K562 (cell line): ENCODE measurements around the gene C1QBP. TPM values are rescaled to one million over a fixed set of nuclear protein-coding genes. Genes with fewer than 3 reads are reported as not detected.

Experiments
- ATAC-seq: fragments of 200-7000 bp; cut with Tn5 transposase; 3 replicates; pipeline ENCODE4 v1.9.1; 2020; ENCODE audit warnings: moderate library complexity
- BruUV-seq: library from RNA; stranded (reverse); fragments of 400-500 nt; replicated peaks from 2 replicates; lab custom pipeline; 2021; lab: Mats Ljungman, UMichigan
- CTCF ChIA-PET: fragments of 300-600 bp; formaldehyde crosslinking; extraction: SDS; loops from one replicate; lab custom pipeline; 2021; ENCODE audit warnings: low intra/inter-chr PET ratio; lab: Yijun Ruan, JAX
- POLR2A ChIA-PET: fragments of 300-600, 350-650 bp; sonication (Branson Sonifier 250); formaldehyde crosslinking; extraction: SDS; loops from one replicate; lab custom pipeline; 2021; ENCODE audit warnings: antibody characterized with exemption, inconsistent platforms; lab: Yijun Ruan, JAX
- DNase-seq, 4 experiments: peaks; one replicate each; pipeline versions ENCODE4 v3.0.0 to v3.0.0-alpha.2; 2011 to 2018; ENCODE audit warnings: low spot score in 3 of 4, mixed read lengths in 3 of 4; ENCODE audit errors: extremely low read depth in 1 of 4
- FAIRE-seq: peaks from 2 replicates; lab custom pipeline; 2011; peaks lifted over from hg19 to GRCh38; lab: Jason Lieb, UNC
- H2AFZ ChIP-seq: 2 replicates; pipeline ENCODE4 v1.6.0; 2011; ENCODE audit warnings: low read depth, low read length, control low read depth, inconsistent platforms
- H3K27ac ChIP-seq: fragments of 200-600 bp; 3 replicates; pipeline ENCODE4 v1.8.0; 2011; ENCODE audit warnings: low read depth, mild to moderate bottlenecking, control low read depth, inconsistent platforms, low read length, moderate library complexity, mixed read lengths; ENCODE audit errors: extremely low read depth
- H3K27me3 ChIP-seq, 2 experiments: fragments of 300-600 bp in 1 of 2; 2 replicates in 1 of 2; 3 replicates in 1 of 2; pipeline versions ENCODE4 v1.6.0 to v1.8.0; 2011; ENCODE audit warnings: inconsistent platforms in 2 of 2, low read length in 2 of 2, mild to moderate bottlenecking in 1 of 2, mixed read lengths in 1 of 2, moderate library complexity in 1 of 2; ENCODE audit not compliant: control insufficient read depth in 2 of 2, insufficient read depth in 2 of 2
- H3K36me3 ChIP-seq: fragments of 300-600 bp; 3 replicates; pipeline ENCODE4 v1.8.0; 2011; ENCODE audit warnings: mild to moderate bottlenecking, low read length, inconsistent platforms; ENCODE audit not compliant: control insufficient read depth, insufficient read depth
- H3K4me1 ChIP-seq, 2 experiments: fragments of 200-600 bp in 1 of 2; replicated peaks in 1 of 2; 2 replicates in 1 of 2; 3 replicates in 1 of 2; pipeline versions ENCODE4 v1.5.1 to v1.8.0; 2011; ENCODE audit warnings: inconsistent platforms in 2 of 2, low read length in 2 of 2, mild to moderate bottlenecking in 1 of 2, mixed read lengths in 1 of 2, moderate library complexity in 1 of 2; ENCODE audit not compliant: control insufficient read depth in 2 of 2, insufficient read depth in 2 of 2
- H3K4me2 ChIP-seq: 2 replicates; pipeline ENCODE4 v1.6.1; 2011; ENCODE audit warnings: low read length, control low read depth, inconsistent platforms, mixed read lengths; ENCODE audit not compliant: insufficient read depth
- H3K4me3 ChIP-seq: fragments of 200-600 bp; sonication (generic), shearing (Covaris generic); 2 replicates; pipeline ENCODE4 v1.5.1; 2016; ENCODE audit warnings: control low read depth, inconsistent platforms
- H3K79me2 ChIP-seq: fragments of 200-600 bp; 3 replicates; pipeline ENCODE4 v1.8.0; 2011; ENCODE audit warnings: low read length, inconsistent platforms; ENCODE audit not compliant: control insufficient read depth, insufficient read depth
- H3K9ac ChIP-seq, 2 experiments: 2 replicates each; pipeline versions ENCODE4 v1.6.0 to v1.6.1; 2011; ENCODE audit warnings: low read depth in 2 of 2, low read length in 2 of 2, control low read depth in 1 of 2, inconsistent platforms in 1 of 2, mild to moderate bottlenecking in 1 of 2, mixed read lengths in 1 of 2; ENCODE audit not compliant: insufficient read depth in 1 of 2
- H3K9me1 ChIP-seq: one replicate; pipeline ENCODE4 v1.6.0; 2011; ENCODE audit warnings: inconsistent platforms, mild to moderate bottlenecking, low read length, moderate library complexity; ENCODE audit not compliant: control insufficient read depth, insufficient read depth
- H3K9me3 ChIP-seq: replicated peaks from 2 replicates; pipeline ENCODE4 v1.5.1; 2011; ENCODE audit warnings: low read depth, low read length, inconsistent platforms; ENCODE audit not compliant: control insufficient read depth, insufficient read depth
- H4K20me1 ChIP-seq: replicated peaks from 2 replicates; pipeline ENCODE4 v1.6.1; 2011; ENCODE audit warnings: low read length, inconsistent platforms, mixed read lengths; ENCODE audit not compliant: control insufficient read depth, insufficient read depth
- CTBP1 ChIP-seq: fragments of 450-650 bp; IDR thresholded peaks from 2 replicates; pipeline ENCODE4 v1.6.1; 2016; ENCODE audit warnings: borderline replicate concordance
- DMBX1 ChIP-seq: fragments of 250-450 bp; sonication (Bioruptor Pico); IDR thresholded peaks from 2 replicates; pipeline ENCODE4 v1.8.0; 2022; ENCODE audit warnings: inconsistent platforms, mild to moderate bottlenecking, moderate library complexity, borderline replicate concordance
- FOXA3 ChIP-seq, 2 experiments: fragments of 450-650 bp in 1 of 2; sonication (generic) in 1 of 2; formaldehyde crosslinking; IDR thresholded peaks in 1 of 2; conservative IDR thresholded peaks in 1 of 2; 2 replicates each; pipeline versions ENCODE4 v1.4.0 to v1.8.0; 2020 to 2022; ENCODE audit warnings: mild to moderate bottlenecking in 2 of 2, missing genetic modification reagents in 1 of 2
- FOXP1 ChIP-seq: sonication (generic); formaldehyde crosslinking; IDR thresholded peaks from 2 replicates; pipeline ENCODE4 v1.8.0; 2022; ENCODE audit warnings: mild to moderate bottlenecking, missing genetic modification reagents
- MEIS2 ChIP-seq: fragments of 450-650 bp; IDR thresholded peaks from 2 replicates; pipeline ENCODE4 v1.6.1; 2014; ENCODE audit warnings: mild to moderate bottlenecking; ENCODE audit not compliant: partially characterized antibody
- MNT ChIP-seq, 2 experiments: fragments of 450-650 bp; conservative IDR thresholded peaks; 2 replicates each; pipeline ENCODE4 v1.6.1; 2017; ENCODE audit warnings: mild to moderate bottlenecking in 2 of 2, moderate library complexity in 2 of 2
- RAD21 ChIP-seq, 2 experiments: fragments of 250-450 bp in 1 of 2; fragments of 450-650 bp in 1 of 2; sonication (Bioruptor Pico) in 1 of 2; formaldehyde crosslinking in 1 of 2; IDR thresholded peaks in 1 of 2; conservative IDR thresholded peaks in 1 of 2; 2 replicates each; pipeline versions ENCODE4 v1.4.0 to v1.8.0; 2020 to 2022; ENCODE audit warnings: mild to moderate bottlenecking in 2 of 2, moderate library complexity in 1 of 2
- SRSF9 ChIP-seq: fragments of 200-400 bp; formaldehyde crosslinking; IDR thresholded peaks from 2 replicates; pipeline ENCODE4 v1.6.1; 2017; ENCODE audit warnings: low read depth, low read length, borderline replicate concordance
- TBP ChIP-seq: optimal IDR thresholded peaks from 2 replicates; pipeline ENCODE3; 2011; ENCODE audit warnings: low read depth, low read length, improper control_type of control experiment
- ZNF41 ChIP-seq: fragments of 250-450 bp; sonication (Bioruptor Pico); conservative IDR thresholded peaks from 2 replicates; pipeline ENCODE4 v1.4.0; 2020; ENCODE audit warnings: mild to moderate bottlenecking
- WGBS: fragments of 100-300 bp; shearing (Covaris generic); methylation state at CpG from one replicate; pipeline ENCODE4 v1.1.6; 2016; ENCODE audit warnings: low coverage, mixed read lengths; ENCODE audit not compliant: insufficient coverage; ENCODE audit errors: missing lambda C conversion rate; 5-methylcytosine and 5-hydroxymethylcytosine counted together
- in situ Hi-C: fragments of 300-500 bp; cut with MboI; formaldehyde crosslinking; loops from 4 replicates; pipeline ENCODE4 v1.15.0; 2018; ENCODE audit warnings: inconsistent platforms, mixed read lengths
- intact Hi-C: fragments of 100-400 bp; cut with micrococcal nuclease; formaldehyde crosslinking; loops from 2 replicates; pipeline ENCODE4 v1.14.2; 2022
- polyA plus RNA-seq, 8 experiments: library from polyadenylated mRNA; depleted of rRNA in 4 of 8; stranded (reverse) in 5 of 8; unstranded in 3 of 8; fragments of >200 nt; fragmentation: Nextera tagmentation in 2 of 8; fragmentation: Illumina TruSeq in 1 of 8; extraction: Ambion mirVana in 2 of 8; extraction: Trizol in 1 of 8; gene quantifications; 2 replicates each; pipeline versions ENCODE4 v1.2.1 to v1.2.3, GENCODE V29; 2011 to 2014; ENCODE audit warnings: inconsistent platforms in 1 of 8, missing spikeins in 1 of 8
- total RNA-seq, 7 experiments: library from RNA; depleted of rRNA in 6 of 7; stranded (reverse); fragments of >200 nt in 6 of 7; fragmentation: Illumina TruSeq in 2 of 7; extraction: Trizol in 2 of 7; gene quantifications; 2 replicates each; pipeline versions ENCODE4 v1.2.1 to v1.2.3, GENCODE V29; 2011 to 2021; ENCODE audit warnings: low replicate concordance in 1 of 7
- TF ChIP-seq, protein P1 (sequence below): IDR thresholded peaks from 2 replicates; pipeline ENCODE4 v1.6.1; 2012; ENCODE audit warnings: low read depth, low read length, improper control_type of control experiment, borderline replicate concordance
- TF ChIP-seq, protein P2 (sequence below): fragments of 250-450 bp; sonication (Bioruptor Pico); IDR thresholded peaks from 2 replicates; pipeline ENCODE4 v1.5.0; 2020; ENCODE audit warnings: mild to moderate bottlenecking
- TF ChIP-seq, protein P3 (sequence below): fragments of 250-450 bp; sonication (Bioruptor Pico); IDR thresholded peaks from 2 replicates; pipeline ENCODE4 v1.6.1; 2021; ENCODE audit warnings: mild to moderate bottlenecking

C1QBP gene
- total and polyA plus RNA-seq, 9 of the 15 experiments (the other 6 are each of a cell fraction or from before 2014, with no cell fraction given) = 90.7 to 665 (median 414) TPM

GRCh38 chr17:5438716-5439445, at the start of gene C1QBP (continued):
- TF ChIP-seq TBP (peak; percentile 49), RAD21 (CRISPR knock-in tag; conservative IDR thresholded peaks at IDR 0.05 in 1 of 2, IDR thresholded peaks at IDR 0.05 in 1 of 2) (peak; percentile 54 to 77), DMBX1 (CRISPR knock-in tag) (no peak)

GRCh38 chr17:5488752-5489151, 49.8 kb upstream of the C1QBP start:
- H4K20me1 ChIP-seq = no peaks in the 10 kb centered on the region
- no TSS peak for BruUV-seq
- ChIA-PET POLR2A (no interaction called here), CTCF (no interaction called here)
- peaks cover 52% of the 10 kb centered on the region for H3K79me2 ChIP-seq
- intact Hi-C loops = no loop called here
- H3K4me2 ChIP-seq = no peak overlapping the region
- peaks cover 43% of the 10 kb centered on the region for H3K36me3 ChIP-seq
- no peaks in the 10 kb centered on the region for H3K9me3 ChIP-seq
- H3K4me3 ChIP-seq = no peak overlapping the region
- in situ Hi-C loops = no loop called here
- no peak for FAIRE-seq
- 90% methylated on average over 8 of the region's 8 CpGs for WGBS
- H3K27me3 ChIP-seq = no peaks in the 10 kb centered on the region
- H3K9ac ChIP-seq = no peak overlapping the region
- TF ChIP-seq, protein P1, sequence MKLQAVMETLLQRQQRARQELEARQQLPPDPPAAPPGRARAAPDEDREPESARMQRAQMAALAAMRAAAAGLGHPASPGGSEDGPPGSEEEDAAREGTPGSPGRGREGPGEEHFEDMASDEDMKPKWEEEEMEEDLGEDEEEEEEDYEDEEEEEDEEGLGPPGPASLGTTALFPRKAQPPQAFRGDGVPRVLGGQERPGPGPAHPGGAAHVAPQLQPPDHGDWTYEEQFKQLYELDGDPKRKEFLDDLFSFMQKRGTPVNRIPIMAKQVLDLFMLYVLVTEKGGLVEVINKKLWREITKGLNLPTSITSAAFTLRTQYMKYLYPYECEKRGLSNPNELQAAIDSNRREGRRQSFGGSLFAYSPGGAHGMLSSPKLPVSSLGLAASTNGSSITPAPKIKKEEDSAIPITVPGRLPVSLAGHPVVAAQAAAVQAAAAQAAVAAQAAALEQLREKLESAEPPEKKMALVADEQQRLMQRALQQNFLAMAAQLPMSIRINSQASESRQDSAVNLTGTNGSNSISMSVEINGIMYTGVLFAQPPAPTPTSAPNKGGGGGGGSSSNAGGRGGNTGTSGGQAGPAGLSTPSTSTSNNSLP = no peak
- TF ChIP-seq MNT (conservative IDR thresholded peaks at IDR 0.05) = no peak
- no peak for TF ChIP-seq FOXA3 (CRISPR knock-in tag; conservative IDR thresholded peaks at IDR 0.05 in 1 of 2, IDR thresholded peaks at IDR 0.05 in 1 of 2)
- TF ChIP-seq, protein P2, sequence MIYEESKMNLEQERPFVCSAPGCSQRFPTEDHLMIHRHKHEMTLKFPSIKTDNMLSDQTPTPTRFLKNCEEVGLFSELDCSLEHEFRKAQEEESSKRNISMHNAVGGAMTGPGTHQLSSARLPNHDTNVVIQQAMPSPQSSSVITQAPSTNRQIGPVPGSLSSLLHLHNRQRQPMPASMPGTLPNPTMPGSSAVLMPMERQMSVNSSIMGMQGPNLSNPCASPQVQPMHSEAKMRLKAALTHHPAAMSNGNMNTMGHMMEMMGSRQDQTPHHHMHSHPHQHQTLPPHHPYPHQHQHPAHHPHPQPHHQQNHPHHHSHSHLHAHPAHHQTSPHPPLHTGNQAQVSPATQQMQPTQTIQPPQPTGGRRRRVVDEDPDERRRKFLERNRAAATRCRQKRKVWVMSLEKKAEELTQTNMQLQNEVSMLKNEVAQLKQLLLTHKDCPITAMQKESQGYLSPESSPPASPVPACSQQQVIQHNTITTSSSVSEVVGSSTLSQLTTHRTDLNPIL (CRISPR knock-in tag) = no peak
- no peak for TF ChIP-seq CTBP1
- TF ChIP-seq FOXP1 = no peak
- TF ChIP-seq SRSF9 = no peak
- TF ChIP-seq, protein P3, sequence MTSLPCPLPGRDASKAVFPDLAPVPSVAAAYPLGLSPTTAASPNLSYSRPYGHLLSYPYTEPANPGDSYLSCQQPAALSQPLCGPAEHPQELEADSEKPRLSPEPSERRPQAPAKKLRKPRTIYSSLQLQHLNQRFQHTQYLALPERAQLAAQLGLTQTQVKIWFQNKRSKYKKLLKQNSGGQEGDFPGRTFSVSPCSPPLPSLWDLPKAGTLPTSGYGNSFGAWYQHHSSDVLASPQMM = no peak
- TF ChIP-seq ZNF41 (CRISPR knock-in tag) = no peak
- TF ChIP-seq MEIS2 = no peak
- H3K4me1 ChIP-seq = peaks cover 5 to 8% of the 10 kb centered on the region in 2 experiments; a peak in 2 of 5 replicates
- DNase-seq = no peak
- H3K27ac ChIP-seq = no peak overlapping the region
- H2AFZ ChIP-seq = no peak overlapping the region
- no peaks in the 10 kb centered on the region for H3K9me1 ChIP-seq
- ATAC-seq = no peak
